ENCODE measurements around the gene PLPPR5. TPM values are rescaled to one million over a fixed set of nuclear protein-coding genes. Genes with fewer than 3 reads are reported as not detected.

The PLPPR5 gene
- total RNA-seq, 1 experiment from 2014 or later = not detected

DNA sequence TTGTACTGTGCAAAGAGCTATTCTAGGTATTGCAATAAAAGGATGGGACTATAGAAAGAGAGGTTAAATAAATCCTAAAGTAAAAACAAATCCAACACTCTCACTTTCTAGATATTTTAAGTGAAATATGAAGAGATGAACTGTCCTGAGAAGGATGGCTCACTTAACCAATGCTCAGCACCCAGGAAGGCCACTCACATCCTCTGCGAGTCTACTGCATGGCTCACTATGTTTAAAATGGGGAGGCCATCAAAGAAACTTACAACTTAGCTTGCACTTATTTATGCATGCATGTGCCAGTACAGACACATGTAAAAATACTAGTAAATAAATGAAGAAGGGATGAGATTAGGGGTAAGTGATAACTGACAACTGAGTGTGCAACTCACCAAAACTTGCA lies 37.5 kb downstream of the PLPPR5 start:
- H3K27ac ChIP-seq (ENCODE audit: low read depth, low read length) = no peak overlapping the region
- no peak for ATAC-seq

More for the DNA sequence above, 37.5 kb downstream of the PLPPR5 start:
- POLR2A ChIA-PET = no interaction called here
- H4K20me1 ChIP-seq (ENCODE audit: insufficient read depth) = no peaks in the 10 kb centered on the region; the same call in 1 of the 2 replicates
- H3K9me3 ChIP-seq (ENCODE audit: control insufficient read depth in 1 of 2, insufficient read depth in 1 of 2, low read depth in 1 of 2, low read length in 2 of 2) = no peaks in the 10 kb centered on the region
- H3K9ac ChIP-seq (ENCODE audit: low read length) = no peak overlapping the region
- intact Hi-C loops (cut with micrococcal nuclease) = no loop called here
- BruUV-seq (replicated peaks) = no TSS peak
- no peak overlapping the region for H3K4me2 ChIP-seq (ENCODE audit: low read length)
- no peaks in the 10 kb centered on the region for H3K79me2 ChIP-seq (ENCODE audit: insufficient read depth, low read length)
- CTCF ChIA-PET = no interaction called here
- TF ChIP-seq FOSL1 (IDR thresholded peaks at IDR 0.05; ENCODE audit: low read depth) = no peak
- no peak for TF ChIP-seq CEBPB (IDR thresholded peaks at IDR 0.05; ENCODE audit: low read depth)
- no peak for TF ChIP-seq YY1 (IDR thresholded peaks at IDR 0.05; ENCODE audit: extremely low read depth, insufficient replicate concordance, low read depth, low read length)
- no peak for TF ChIP-seq RAD21 (IDR thresholded peaks at IDR 0.05; ENCODE audit: low read depth)
- TF ChIP-seq, protein P1, sequence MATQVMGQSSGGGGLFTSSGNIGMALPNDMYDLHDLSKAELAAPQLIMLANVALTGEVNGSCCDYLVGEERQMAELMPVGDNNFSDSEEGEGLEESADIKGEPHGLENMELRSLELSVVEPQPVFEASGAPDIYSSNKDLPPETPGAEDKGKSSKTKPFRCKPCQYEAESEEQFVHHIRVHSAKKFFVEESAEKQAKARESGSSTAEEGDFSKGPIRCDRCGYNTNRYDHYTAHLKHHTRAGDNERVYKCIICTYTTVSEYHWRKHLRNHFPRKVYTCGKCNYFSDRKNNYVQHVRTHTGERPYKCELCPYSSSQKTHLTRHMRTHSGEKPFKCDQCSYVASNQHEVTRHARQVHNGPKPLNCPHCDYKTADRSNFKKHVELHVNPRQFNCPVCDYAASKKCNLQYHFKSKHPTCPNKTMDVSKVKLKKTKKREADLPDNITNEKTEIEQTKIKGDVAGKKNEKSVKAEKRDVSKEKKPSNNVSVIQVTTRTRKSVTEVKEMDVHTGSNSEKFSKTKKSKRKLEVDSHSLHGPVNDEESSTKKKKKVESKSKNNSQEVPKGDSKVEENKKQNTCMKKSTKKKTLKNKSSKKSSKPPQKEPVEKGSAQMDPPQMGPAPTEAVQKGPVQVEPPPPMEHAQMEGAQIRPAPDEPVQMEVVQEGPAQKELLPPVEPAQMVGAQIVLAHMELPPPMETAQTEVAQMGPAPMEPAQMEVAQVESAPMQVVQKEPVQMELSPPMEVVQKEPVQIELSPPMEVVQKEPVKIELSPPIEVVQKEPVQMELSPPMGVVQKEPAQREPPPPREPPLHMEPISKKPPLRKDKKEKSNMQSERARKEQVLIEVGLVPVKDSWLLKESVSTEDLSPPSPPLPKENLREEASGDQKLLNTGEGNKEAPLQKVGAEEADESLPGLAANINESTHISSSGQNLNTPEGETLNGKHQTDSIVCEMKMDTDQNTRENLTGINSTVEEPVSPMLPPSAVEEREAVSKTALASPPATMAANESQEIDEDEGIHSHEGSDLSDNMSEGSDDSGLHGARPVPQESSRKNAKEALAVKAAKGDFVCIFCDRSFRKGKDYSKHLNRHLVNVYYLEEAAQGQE (IDR thresholded peaks at IDR 0.05; ENCODE audit: low read depth) = no peak
- TF ChIP-seq ZNF274 (IDR thresholded peaks at IDR 0.05; ENCODE audit: low read depth, low read length) = no peak
- TF ChIP-seq SIN3A (IDR thresholded peaks at IDR 0.05; ENCODE audit: low read depth) = no peak
- TF ChIP-seq, protein P2, sequence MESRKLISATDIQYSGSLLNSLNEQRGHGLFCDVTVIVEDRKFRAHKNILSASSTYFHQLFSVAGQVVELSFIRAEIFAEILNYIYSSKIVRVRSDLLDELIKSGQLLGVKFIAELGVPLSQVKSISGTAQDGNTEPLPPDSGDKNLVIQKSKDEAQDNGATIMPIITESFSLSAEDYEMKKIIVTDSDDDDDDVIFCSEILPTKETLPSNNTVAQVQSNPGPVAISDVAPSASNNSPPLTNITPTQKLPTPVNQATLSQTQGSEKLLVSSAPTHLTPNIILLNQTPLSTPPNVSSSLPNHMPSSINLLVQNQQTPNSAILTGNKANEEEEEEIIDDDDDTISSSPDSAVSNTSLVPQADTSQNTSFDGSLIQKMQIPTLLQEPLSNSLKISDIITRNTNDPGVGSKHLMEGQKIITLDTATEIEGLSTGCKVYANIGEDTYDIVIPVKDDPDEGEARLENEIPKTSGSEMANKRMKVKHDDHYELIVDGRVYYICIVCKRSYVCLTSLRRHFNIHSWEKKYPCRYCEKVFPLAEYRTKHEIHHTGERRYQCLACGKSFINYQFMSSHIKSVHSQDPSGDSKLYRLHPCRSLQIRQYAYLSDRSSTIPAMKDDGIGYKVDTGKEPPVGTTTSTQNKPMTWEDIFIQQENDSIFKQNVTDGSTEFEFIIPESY (IDR thresholded peaks at IDR 0.05; ENCODE audit: extremely low read depth, insufficient replicate concordance, low read length) = no peak
- RAD21 ChIA-PET (ENCODE audit: low non-redundant PET in 1 of 2, low total read pairs in 2 of 2, uncharacterized antibody in 2 of 2, unreplicated experiment in 2 of 2) = no interaction called here
- no peaks in the 10 kb centered on the region for H3K4me1 ChIP-seq (ENCODE audit: control insufficient read depth in 1 of 2, insufficient read depth in 2 of 2, low read length in 2 of 2)
- H3K4me3 ChIP-seq (replicated peaks in 1 of 2; ENCODE audit: low read depth in 1 of 2, low read length in 2 of 2) = no peak overlapping the region
- no peak overlapping the region for H2AFZ ChIP-seq (ENCODE audit: low read depth, low read length, poor library complexity, severe bottlenecking)
- no peaks in the 10 kb centered on the region for H3K36me3 ChIP-seq (ENCODE audit: control insufficient read depth in 1 of 2, insufficient read depth in 2 of 2, low read length in 2 of 2)
- DNase-seq (ENCODE audit: low read depth, low spot score) = no peak
- H3K9me2 ChIP-seq (ENCODE audit: insufficient read depth) = no peaks in the 10 kb centered on the region
- H3K27me3 ChIP-seq (ENCODE audit: insufficient read depth, low read length) = no peaks in the 10 kb centered on the region
